ENCODE results near the gene ACVRL1. TPM values are rescaled to one million over a fixed set of nuclear protein-coding genes. Genes with fewer than 3 reads are reported as not detected.
"Not testable (repeated sequence)": the region's sequence is repeated elsewhere in the genome, so short reads cannot be mapped to it uniquely, and the experiment has no call there.

Gene ACVRL1
- total RNA-seq, 2 donors from 2014 or later = 121 to 162 TPM

GRCh38 chr12:51874486-51874885, 32.8 kb upstream of the ACVRL1 start:
- no peaks in the 10 kb centered on the region for H3K4me1 ChIP-seq
- intact Hi-C loops (cut with DNase I) = loop anchor here (5.0 kb wide), 2 partner anchors 47 to 452 kb away; partner anchors contain the start of gene SLC4A8
- no peak overlapping the region for H3K9ac ChIP-seq (ENCODE audit: low read depth in 2 of 2, low read length in 2 of 2)
- TF ChIP-seq CTCF (IDR thresholded peaks at IDR 0.05) = no peak
- H3K36me3 ChIP-seq = no peaks in the 10 kb centered on the region
- H3K27me3 ChIP-seq = peaks cover 4% of the 10 kb centered on the region
- no peak overlapping the region for H3K27ac ChIP-seq
- no peak for DNase-seq
- H3K4me3 ChIP-seq = no peak overlapping the region
- no peaks in the 10 kb centered on the region for H3K9me3 ChIP-seq

- Histone ChIP-seq H3K9ac (ENCODE audit: low read depth in 2 of 2, low read length in 2 of 2) (no peak overlapping the region), H3K36me3 (no peaks in the 10 kb centered on the region), H3K27ac (no peak overlapping the region), H3K4me1 (no peaks in the 10 kb centered on the region), H3K4me3 (no peak overlapping the region), H3K9me3 (no peaks in the 10 kb centered on the region), H3K27me3 (no peaks in the 10 kb centered on the region)
- TF ChIP-seq CTCF (IDR thresholded peaks at IDR 0.05) = no peak
- intact Hi-C loops (cut with DNase I) = no loop called here
- no peak for DNase-seq
These were observed 28.2 kb upstream of the ACVRL1 start for GRCh38 chr12:51879102-51879501.

GRCh38 chr12:51883295-51883694, 24.0 kb upstream of the ACVRL1 start:
- H3K9ac ChIP-seq (ENCODE audit: low read depth in 2 of 2, low read length in 2 of 2) = no peak overlapping the region
- no peak for TF ChIP-seq CTCF (IDR thresholded peaks at IDR 0.05)
- no peak overlapping the region for H3K4me3 ChIP-seq
- no peaks in the 10 kb centered on the region for H3K27me3 ChIP-seq
- no peak for DNase-seq
- H3K27ac ChIP-seq = no peak overlapping the region
- intact Hi-C loops (cut with DNase I) = no loop called here
- no peaks in the 10 kb centered on the region for H3K4me1 ChIP-seq
- H3K9me3 ChIP-seq = no peaks in the 10 kb centered on the region
- H3K36me3 ChIP-seq = no peaks in the 10 kb centered on the region

- H3K4me3 ChIP-seq = no peak overlapping the region
These were observed 23.2 kb upstream of the ACVRL1 start for GRCh38 chr12:51883998-51884675.

GRCh38 chr12:51884676-51885229, 22.6 kb upstream of the ACVRL1 start:
- Histone ChIP-seq H3K27ac (no peak overlapping the region), H3K9ac (ENCODE audit: low read depth in 2 of 2, low read length in 2 of 2) (no peak overlapping the region), H3K4me1 (no peaks in the 10 kb centered on the region), H3K27me3 (no peaks in the 10 kb centered on the region), H3K9me3 (no peaks in the 10 kb centered on the region), H3K4me3 (no peak overlapping the region), H3K36me3 (no peaks in the 10 kb centered on the region)
- DNase-seq = no peak
- intact Hi-C loops (cut with DNase I) = no loop called here
- TF ChIP-seq CTCF (IDR thresholded peaks at IDR 0.05) = no peak

More at GRCh38 chr12:51883998-51884675, 23.2 kb upstream of the ACVRL1 start:
- intact Hi-C loops (cut with DNase I) = no loop called here
- Histone ChIP-seq H3K9ac (ENCODE audit: low read depth in 2 of 2, low read length in 2 of 2) (no peak overlapping the region), H3K27ac (no peak overlapping the region), H3K27me3 (no peaks in the 10 kb centered on the region), H3K36me3 (no peaks in the 10 kb centered on the region), H3K4me1 (no peaks in the 10 kb centered on the region), H3K9me3 (no peaks in the 10 kb centered on the region)
- no peak for TF ChIP-seq CTCF (IDR thresholded peaks at IDR 0.05)
- no peak for DNase-seq

GRCh38 chr12:51885294-51886020, 21.8 kb upstream of the ACVRL1 start:
- H3K27ac ChIP-seq; intact Hi-C loops (cut with DNase I); DNase-seq: not testable (repeated sequence)

More at GRCh38 chr12:51885294-51886020, 21.8 kb upstream of the ACVRL1 start:
- H3K4me3 ChIP-seq; H3K9ac ChIP-seq (ENCODE audit: low read depth in 2 of 2, low read length in 2 of 2); H3K27me3 ChIP-seq; H3K4me1 ChIP-seq; H3K9me3 ChIP-seq; H3K36me3 ChIP-seq: not testable (repeated sequence)
